NCI-H226 (cell line): ENCODE data around the gene TENT4A.

ENCODE experiments used
- DNase-seq: peaks from one replicate; pipeline ENCODE4 v3.0.0-alpha.2; 2015

Gene TENT4A

DNA sequence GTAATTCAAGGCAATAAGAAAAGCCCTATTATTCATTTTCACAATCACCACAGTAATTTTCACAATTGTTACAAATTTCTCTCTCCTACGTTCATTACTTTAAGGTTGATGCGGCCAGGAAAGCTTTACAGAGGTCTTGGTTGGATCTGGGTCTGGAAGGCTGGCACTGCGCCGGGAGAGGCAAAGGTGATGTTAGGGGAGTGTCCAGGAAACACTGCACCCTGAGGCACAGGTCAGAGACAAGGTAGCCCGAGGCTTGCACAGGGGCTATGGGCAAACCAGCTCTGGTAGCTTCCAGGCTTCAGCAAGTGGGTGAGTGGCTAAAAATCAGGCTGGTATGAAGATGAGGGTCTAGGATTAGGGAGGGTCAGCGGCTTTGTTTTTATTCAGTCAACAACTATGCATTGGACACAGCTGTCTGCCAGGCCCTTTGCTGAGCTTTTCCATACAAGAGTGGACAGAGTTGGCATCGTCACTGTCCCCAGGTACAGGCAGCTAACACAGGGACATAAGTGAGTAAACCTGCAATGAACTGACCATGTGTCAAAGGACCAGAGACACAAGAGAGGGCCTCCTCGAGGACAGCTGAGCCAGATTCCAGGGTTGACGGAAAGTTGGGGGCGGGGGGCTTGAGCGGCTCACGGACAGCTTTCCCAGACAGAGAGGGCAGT, 12.4 kb upstream of the TENT4A start:
- DNase-seq, result no peak

DNA sequence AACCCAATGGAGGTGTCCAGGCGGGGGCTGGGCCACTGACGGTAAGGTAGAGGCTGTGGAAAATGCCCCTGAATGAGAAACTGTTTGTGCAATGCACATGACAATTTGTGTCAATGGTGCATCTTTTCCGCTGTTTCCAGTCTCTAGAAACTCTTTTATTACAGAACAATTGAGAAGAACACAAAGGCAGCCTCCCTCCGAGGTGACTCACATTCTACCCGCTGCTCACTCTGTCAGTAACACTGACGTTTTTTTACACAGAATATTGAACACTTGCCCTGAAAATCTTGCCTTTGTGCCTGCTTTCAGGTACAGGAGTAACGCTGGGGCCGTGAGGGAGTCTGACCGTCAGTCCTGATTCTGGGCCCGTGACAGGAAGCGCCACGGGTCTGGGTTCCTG, 11.7 kb upstream of the TENT4A start:
- no peak for DNase-seq

DNA sequence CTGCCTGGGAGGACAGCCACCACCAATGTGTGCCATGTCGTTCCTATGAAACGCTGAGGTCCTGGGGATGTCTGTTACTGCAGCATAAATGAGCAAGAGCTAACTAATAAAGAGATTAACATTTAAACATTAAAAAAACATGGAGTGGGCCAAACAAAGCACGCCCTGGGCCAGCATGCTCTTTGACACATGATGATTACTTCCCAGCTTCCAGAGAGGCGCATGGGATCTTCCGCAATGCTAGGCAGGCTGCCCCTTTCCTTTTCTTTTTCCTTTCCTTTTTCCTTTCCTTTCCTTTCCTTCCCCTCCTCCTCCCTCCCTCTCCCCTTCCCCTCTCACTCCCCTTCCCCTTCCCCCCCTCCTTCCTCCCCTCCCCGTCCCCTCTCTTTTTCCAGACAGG, 10.6 kb upstream of the TENT4A start:
- no peak for DNase-seq

DNA sequence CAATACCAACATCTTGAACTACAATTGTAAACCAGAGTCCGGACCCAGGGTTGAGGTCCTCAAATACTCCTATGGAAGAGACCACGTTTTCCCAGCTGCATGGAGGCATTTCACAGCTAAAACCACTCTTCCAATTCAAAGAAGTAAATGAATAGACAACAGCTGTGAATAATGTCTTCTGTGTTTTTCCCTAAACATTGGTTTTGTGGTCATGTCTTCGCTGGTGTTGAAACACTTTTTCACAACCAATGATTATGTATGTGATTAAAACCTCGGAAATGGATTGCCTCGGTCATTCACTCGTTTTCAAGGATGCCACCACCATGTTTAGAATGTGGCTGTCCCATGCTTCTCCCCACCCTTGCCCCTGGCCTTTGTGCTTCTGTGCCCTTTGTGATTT, 9.4 kb upstream of the TENT4A start:
- DNase-seq, result no peak

DNA sequence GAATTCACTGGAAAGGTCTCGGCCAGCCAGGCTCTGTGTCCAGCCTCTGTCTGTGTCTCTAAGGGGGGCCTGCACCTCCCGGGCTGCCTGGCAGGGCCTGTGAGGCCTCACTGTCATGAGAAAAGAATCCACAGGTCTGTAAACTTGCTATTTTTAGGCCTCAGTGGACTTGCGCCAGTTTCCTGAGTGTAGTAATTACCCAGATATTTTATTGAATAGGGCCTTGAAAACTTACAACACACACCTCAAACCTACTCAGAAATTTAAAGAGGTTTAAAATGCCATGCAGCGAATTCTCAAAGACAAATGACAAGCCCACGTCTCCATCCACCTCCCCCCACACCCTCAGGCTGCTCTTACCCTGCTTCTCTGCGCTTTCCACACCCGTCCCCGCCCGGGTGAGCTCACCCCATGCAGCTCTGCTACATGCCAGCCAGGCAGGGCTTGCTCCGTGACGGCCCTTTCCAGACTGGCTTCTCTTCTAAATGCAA, 8.8 kb upstream of the TENT4A start:
- DNase-seq, result peak; percentile 83

DNA sequence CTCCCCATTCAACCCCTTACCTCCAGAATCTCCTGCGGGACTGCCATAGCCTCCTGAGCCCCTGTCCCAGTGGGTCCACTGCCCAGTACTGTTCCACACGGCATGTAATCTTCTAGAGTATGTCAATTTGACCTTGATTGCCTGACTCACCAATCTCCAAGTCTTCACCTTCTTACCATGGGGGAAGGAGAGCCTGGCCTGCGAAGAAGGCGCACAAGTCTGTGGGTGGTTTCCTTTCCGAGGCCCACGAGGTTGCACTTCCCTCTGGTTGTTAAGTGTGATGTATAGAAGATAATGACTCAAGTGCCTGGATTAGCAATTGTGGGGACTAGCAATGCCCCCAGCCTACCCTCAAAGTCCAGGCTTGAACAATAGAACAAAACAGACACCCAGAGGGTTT, 8.1 kb upstream of the TENT4A start:
- no peak for DNase-seq

DNA sequence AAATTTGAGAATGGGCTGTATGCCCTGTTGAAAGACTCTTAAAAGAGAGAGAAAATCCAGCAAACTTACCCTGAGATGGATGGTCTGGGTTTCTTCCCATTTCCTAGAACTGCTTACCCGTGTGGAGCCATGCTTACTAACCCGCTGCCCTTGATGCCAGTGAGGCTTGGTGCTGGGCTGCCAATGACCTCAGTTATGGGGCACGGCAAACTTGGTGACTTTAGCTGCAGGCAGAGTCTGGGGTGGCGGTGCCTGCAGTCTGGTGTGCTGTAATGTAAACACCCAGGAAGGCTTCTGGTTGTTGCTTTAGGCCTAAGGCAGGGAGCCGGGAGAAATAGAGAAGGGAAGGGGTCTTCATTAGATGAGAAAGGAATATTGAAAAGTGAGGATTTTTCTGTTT, 7.3 kb upstream of the TENT4A start:
- no peak for DNase-seq

DNA sequence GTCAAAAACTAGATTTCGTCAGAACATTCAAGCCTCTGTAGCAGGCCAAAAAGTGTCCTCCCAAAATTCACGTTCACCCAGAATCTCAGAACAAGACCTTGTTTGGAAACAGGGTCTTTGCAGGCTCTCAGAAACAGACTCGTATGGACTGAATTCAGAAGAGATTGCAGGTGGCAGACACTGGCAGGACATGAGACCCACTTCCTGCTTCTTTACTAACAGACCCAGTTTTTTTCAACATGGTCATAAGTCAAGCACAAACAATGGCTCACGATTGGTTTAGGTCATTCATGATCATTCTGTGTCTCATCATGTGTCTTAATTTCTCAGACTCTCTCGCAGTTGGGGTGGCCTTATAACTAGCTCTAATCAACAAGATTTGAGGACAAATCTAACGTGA, 5.4 kb upstream of the TENT4A start:
- no peak for DNase-seq

DNA sequence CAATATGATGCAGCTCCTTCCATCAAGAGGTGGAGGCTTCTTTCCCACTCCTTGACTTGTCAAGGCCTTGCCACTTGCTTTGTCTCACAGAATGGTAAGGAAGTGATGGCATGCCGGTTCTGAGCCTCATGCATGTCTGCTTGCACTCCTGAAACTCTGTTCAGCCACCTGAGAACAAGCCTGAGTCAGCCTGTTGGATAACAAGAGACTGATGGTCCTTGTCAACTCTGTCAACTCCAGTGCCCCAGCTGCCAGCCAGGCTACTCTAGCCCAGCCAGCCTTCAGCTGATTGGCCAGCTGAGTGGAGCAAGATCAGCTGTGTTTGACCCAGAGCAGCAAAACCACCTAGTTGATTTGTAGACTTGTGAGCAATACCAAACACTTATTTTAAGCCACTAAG, 4.4 kb upstream of the TENT4A start:
- no peak for DNase-seq

DNA sequence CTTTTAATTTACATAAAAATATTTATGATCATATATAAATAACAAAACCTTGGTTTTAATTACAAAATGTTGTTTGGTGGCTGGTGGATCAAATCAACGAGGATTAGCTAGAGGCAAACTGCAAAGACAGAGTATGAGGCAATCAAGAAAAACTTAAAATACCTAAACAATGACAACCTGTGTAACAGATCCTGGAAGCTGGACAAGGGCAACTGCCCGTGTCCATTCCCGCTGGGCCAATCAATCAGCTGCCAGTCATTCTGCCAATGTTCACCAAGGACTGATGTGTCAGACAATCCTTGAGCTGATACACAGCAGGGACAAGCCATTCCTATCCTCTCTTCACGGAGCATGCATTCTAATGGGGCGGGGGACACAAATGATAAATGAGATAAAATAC, 3.2 kb upstream of the TENT4A start:
- no peak for DNase-seq

DNA sequence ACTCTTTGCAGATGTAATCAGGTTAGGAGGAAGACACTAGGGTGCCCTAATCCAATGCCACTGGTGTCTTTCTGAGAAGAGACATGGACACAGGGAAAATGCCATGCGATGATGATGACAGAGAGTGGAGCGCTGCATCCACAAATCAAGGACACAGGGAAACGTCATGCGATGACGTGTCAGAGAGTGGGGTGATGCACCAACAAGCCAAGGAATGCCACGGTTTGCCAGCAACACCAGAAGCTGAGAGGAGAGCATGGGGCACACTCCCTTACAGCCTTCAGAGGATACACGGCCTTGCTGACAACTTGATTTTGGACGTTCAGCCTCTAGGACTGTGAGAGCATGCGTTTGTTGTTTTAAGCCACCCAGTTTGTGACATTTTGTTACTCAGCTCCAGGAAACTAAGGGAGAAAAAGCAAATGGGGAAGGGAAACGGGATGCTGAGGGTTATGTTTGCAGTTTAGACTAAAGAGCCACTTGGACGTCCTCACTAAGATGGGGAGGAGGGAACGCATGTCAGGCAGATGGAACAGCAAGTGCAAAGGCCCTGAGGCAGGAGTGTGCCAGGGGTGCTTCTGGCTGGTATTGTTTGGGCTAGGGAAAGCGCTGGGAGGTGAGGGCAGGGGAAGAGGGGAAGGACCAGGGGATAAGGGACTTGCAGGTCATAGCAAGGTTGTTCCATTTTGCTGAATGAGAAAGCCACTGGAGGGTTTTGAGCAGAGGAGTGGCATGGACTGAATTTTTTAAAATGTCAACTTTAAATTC, 2.5 kb upstream of the TENT4A start:
- DNase-seq, result no peak

DNA sequence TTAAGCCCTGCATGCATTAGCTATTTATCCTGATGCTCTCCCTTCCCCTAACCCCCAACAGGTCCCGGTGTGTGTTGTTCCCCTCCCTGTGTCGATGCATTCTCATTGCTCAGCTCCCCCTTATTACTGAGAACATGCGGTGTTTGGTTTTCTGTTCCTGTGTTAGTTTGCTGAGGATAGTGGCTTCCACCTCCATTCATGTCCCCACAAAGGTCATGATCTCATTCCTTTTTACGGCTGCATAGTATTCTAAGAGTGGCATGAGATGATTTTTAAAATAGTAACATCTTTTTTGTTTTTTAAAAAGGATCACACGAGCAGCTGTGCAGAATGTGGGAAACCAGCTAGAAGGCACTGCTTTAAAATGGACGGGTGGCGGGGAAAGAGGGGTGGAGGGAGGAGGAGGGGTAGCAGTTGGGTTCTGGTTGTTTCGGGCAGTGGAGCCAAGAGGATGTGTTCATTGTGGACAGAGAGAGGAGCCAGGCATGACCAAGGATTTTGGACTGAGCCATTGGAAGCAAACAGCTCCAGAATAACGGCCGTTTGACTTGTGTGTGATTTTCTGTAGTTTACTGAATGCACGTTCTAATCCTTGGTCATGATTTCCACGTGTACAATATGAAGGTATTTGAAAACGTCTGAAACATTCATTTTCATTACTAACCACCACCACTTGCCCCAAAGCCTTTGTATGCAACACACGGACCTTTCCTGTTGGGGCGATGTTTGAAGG, 1.7 kb upstream of the TENT4A start:
- DNase-seq, result no peak

DNA sequence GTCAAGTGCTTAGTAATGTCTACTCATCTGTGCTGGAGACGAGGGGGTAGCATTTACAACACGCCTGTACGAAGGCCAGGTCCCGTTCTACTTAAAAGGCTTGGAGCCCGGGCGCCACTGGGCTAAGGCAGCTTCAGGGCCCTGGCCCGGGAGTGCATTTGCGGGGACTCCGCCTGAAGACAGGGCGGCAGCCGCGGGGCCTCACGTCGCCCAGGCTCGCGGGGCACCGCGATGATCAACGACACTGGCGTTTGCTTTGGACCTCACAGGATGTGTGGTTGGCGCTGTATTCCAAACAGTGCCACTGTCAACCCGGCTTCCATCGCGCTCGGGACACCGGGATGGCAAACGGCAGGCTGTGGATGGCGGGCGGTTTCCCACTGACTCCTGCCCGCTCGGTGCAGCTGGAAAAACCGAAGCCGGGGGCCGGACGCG, 1.1 kb upstream of the TENT4A start:
- DNase-seq, result peak; percentile 46

DNA sequence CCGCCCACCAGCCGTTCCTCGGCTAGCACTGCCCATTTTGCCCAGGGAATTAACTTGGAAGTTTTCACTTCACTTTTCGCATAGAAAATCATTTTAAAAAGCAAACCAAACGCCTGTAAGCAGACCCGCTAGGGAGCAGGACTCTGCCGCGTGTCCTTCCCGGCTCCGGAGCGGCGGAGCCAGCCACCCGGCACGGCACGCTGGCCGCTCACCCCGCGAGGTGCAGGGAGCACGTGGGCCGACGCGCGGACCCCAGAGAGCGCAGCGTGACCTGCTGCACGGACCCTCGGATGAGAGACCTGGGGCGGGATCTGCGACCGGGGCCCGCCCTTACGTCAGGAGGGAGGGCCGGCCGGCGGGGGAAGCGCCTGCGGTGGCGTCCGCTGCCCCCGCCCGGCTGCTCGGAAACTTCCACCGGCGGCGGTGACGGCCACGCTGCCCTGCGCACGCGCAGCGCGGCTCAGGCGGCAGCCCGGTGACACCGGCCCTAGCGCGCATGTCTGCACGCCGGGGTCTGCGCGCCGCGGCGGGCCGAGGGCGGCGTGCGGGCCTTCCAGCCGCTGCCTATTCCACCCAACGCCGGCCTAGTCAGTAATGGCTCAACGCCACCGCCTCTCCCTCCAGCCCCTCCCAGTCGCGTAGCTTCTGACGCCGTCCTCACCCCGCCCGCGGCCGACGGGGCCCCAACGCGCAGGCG, 507 bp upstream of the TENT4A start:
- peak; percentile 91 for DNase-seq

DNA sequence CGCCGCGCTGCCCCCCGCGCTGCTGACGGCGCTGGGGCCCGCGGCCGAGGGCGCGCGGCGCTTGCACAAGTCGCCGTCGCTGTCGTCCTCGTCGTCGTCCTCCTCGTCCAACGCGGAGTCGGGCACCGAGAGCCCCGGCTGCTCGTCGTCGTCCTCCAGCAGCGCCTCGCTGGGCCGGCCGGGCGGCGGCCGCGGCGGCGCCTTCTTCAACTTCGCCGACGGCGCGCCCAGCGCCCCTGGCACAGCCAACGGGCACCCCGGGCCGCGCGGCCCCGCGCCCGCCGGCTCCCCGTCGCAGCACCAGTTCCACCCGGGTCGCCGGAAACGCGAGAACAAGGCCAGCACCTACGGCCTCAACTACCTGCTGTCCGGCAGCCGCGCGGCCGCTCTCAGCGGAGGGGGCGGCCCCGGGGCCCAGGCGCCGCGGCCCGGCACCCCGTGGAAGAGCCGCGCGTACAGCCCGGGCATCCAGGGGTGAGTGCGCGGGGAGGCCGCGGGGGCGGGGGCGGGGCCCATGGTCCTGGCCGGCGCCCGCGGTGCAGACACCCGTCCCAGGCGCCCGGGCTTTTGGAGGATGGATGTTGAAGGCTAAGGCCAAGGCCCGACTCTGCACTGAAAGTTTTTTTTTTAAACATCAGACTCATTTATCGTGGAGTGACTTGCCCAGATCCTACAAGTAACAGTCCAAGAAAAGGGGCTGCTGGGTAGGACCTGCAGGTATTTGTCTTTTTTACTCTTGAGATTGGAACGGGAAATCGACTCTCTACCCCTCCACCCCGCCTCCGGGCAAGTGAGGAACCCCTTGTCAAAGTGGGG, 1.2 kb downstream of the TENT4A start:
- DNase-seq, result peak; percentile 7

DNA sequence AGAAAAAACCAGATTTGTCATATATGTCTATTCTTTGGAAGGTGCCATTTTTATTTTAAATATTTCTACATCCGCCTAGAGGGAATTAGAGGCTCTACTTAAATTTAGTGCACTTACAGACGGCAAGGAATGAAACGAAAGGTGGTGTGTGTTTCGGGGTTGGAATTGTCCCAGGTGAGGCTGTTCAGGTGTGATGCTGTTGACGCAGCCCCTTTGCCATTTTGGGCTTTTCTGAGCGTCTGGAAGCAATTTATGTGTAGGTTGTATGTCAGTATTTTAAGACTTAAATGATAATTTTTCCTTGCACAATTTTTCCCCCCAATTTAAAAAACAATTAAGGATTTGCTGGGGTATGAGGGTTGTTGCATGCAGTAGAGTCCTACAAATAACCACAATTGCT, 2.0 kb downstream of the TENT4A start:
- no peak for DNase-seq

DNA sequence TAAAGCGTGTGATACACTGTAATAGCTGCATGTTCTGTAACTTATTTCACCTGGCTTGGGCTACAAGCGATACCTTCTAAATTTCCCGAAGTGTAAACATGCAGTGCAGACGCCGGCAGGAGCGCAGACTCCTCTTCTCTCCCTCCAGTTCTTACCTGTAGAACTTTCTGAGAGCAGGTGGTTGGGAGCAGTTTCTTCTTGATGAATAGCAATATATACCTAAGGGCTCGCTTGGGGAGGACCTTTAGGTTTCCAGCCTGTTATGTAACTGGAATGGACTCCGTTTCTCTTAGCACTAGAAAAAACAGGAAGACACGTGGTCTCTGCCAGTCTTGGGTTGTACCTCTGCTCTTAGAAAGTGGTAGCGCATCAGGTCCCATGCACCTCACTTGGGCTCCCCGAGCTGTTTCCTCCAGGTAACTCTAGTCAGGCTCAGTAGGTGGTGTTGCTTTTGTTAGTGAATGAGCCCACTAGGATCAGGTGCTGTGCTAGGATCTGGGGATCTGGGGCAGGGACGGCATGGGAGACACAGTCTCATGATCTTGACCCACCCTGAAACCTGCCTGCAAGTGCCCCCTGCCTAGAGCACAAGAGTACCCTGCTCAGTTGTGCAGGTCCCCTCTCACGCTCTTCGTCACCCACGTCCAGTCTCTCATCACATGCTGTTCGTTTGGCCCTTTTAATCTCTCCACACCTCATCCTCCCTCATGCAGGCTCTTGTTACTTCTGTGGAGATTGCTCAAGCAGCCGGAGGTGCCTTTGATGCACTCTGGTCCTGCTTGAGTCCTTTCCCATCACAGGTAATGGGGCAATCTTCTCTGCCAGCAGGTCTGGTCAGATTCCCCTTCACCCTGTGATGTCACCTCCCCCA, 2.8 kb downstream of the TENT4A start:
- DNase-seq, result no peak

DNA sequence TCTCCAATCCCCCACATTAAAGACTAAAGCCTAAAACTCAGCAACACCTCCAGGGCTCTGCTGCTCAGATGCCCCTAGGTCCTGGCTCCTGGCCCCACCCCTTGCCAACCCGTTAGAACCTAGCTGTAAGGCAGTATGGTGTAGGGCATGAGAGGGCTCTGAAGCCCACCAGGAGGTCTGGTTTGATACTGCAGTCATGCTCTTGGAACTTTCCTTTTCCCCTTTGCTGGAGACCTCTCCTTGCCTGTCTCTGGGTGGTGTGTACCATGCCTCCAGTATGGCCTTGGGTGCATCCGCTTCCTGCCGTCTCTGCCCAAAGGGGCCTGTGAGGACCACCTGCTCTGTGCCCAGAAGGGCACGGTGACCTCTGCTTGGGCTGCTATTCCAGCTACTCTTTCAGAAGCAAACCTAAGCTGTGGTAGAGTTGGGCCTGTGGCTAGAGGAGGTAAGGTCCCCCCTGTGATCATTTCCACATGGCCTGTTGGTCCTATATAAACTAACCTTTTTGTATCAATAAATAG, 3.5 kb downstream of the TENT4A start:
- DNase-seq, result no peak

DNA sequence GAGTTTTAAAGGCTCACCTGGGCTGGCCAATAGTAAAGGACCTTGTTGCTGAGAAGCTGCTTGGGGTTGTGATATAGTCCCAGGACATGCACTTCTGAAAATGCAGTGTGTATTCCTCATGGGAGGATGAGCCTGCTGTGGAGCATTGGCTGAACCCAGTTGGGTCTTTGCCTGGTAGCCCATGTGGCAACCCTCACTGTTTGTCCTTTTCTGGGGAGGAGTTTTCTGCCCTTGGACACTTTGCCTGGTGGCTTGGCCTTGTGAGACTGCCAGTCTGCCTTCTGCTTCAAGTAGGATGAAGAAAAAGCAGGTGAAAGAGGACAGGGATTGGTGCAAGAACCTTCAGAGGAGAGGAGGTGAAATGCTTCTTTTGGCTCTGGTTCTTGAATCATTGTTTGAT, 4.0 kb downstream of the TENT4A start:
- DNase-seq, result no peak

DNA sequence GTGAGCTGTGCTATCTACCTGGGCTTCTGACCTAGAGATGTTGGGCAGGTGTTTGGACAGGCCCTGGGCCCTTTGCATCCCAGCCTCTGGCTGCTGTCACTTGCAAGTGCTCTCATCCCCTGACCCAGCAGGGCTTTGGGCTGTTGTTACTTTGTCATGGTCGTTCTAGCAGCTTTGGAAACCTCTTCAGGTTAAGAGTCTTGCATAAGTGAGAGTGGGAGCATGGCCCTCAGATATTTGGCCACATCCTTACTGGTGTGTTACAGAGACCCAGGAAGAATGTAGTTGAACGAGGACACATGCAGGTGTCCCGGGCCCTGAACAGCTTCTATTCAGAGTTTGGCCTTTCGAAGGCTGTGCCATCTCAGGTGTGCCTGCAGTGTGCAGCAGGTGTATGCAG, 4.5 kb downstream of the TENT4A start:
- no peak for DNase-seq

DNA sequence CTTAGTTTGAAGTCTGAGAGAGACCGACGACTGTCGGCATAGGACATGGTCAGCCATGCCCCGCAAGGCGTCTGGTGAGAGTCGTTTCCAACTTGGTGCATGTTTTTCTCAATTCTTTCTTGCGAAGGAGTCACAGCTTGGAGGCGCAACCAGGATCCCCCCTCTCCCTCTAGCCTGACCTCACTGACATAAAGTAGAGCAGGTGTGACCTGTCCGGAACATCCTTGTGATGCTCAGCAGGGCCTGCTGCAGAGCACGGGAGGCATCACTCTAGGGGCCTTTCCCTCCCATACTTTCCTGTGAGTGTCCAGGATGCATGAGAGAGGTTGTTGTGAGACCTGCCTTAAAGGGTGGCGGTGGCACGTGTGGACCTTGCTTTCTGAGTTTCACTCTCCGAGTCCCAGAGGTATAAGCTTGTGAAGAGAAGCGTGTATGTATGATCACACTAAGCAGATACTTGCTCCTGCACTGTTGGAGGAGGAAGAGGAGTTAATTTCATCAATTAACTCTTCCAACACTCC, 5.0 kb downstream of the TENT4A start:
- DNase-seq, result no peak
